GM13976 (cell line): ENCODE measurements around the gene TENM4.

Experiments
- DNase-seq: peaks from one replicate; pipeline ENCODE4 v3.0.0; 2012; ENCODE audit warnings: low spot score
- in situ Hi-C: fragments of 300-500 bp; cut with MboI; formaldehyde crosslinking; loops from one replicate; pipeline ENCODE4 v1.12.0; 2022; ENCODE audit warnings: low sequenced_read_pairs, mixed read lengths, inconsistent platforms; ENCODE audit not compliant: unreplicated experiment
- TF ChIP-seq, protein P1 (sequence below): IDR thresholded peaks from 2 replicates; pipeline ENCODE4 v1.5.1; 2012; ENCODE audit warnings: borderline replicate concordance, mild to moderate bottlenecking; ENCODE audit not compliant: insufficient read depth; ENCODE audit errors: extremely low read depth, missing control alignments, control extremely low read depth

TENM4 gene

DNA sequence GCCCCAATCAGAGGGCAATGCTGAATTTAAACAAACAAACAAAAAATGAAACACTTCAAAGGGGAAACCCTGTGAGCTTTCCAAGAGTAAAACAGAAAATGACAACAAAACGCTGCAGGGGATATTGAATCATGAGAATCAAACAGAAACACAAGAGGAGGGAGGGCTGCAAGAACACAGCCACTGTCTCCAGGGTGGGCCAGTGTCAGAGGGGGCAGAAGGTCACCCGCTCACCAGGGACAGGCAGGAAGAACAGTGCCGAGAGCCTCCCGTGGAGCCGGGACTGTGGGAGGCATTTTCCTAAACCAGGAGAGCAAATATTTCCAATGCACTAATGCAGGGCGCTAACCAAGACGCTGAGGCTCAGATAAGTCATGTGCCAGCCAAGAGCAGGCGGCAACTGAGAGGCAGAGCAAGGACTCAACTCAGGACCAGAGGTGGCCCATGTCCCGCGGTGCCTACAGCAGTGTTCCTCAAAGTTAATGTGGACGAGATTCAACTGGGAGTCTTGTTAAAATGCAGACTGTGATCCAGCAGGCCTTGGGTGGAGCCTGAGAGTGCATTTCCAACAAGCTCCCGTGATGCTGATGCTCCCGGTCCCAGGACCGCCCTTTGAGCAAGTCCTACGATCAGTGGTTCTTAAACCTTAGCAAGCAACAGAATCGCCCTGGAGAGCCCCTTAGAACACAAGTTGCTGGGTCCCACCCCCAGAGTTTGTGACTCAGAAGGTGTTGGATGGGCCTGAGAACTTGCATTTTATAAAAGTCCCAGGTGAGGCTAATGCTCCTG is 197.2 kb downstream of the TENM4 start:
- TF ChIP-seq, protein P1, sequence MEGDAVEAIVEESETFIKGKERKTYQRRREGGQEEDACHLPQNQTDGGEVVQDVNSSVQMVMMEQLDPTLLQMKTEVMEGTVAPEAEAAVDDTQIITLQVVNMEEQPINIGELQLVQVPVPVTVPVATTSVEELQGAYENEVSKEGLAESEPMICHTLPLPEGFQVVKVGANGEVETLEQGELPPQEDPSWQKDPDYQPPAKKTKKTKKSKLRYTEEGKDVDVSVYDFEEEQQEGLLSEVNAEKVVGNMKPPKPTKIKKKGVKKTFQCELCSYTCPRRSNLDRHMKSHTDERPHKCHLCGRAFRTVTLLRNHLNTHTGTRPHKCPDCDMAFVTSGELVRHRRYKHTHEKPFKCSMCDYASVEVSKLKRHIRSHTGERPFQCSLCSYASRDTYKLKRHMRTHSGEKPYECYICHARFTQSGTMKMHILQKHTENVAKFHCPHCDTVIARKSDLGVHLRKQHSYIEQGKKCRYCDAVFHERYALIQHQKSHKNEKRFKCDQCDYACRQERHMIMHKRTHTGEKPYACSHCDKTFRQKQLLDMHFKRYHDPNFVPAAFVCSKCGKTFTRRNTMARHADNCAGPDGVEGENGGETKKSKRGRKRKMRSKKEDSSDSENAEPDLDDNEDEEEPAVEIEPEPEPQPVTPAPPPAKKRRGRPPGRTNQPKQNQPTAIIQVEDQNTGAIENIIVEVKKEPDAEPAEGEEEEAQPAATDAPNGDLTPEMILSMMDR: no peak
- in situ Hi-C loops: no loop called here
- no peak for DNase-seq

DNA sequence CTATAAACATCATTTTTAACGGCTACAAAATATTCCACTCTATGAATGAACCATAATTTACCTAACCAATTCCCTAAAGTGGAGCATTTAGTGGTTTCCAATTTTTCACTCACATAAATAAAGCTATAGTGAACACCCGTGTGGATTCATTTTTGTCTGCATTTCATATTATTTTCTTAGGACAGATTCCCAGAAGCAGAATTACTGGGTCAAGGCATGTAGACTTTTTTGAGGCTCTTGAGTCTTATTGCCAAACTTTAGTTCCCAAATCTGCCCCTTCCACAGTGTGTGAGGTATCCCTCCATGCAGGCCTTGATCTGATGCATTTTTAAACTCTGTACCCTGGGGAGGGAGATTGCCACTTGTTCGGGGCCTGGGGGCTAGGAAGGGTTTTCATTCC is 198.2 kb downstream of the TENM4 start:
- in situ Hi-C loops: no loop called here
- TF ChIP-seq, protein P1: no peak
- DNase-seq: no peak

DNA sequence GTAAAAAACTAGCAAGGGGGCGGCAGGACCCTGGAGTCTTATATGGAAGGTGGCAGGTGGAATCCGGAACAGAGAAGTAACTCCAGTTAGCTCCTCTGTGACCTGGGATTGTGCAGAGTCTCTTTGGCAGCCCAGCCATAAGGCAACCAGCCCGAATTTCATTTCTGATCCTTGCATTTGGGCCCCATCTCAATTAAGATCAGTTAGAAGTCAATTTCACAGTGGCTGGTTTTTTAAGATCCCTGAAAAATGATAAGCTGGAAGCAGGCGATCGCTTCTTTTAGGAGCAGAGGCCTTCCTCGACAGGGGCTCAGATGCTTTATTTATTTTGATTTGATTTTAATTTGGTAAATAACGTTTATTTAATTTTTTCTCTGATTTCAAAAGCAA is 199.0 kb downstream of the TENM4 start:
- DNase-seq: no peak
- in situ Hi-C loops: no loop called here
- TF ChIP-seq, protein P1: no peak

DNA sequence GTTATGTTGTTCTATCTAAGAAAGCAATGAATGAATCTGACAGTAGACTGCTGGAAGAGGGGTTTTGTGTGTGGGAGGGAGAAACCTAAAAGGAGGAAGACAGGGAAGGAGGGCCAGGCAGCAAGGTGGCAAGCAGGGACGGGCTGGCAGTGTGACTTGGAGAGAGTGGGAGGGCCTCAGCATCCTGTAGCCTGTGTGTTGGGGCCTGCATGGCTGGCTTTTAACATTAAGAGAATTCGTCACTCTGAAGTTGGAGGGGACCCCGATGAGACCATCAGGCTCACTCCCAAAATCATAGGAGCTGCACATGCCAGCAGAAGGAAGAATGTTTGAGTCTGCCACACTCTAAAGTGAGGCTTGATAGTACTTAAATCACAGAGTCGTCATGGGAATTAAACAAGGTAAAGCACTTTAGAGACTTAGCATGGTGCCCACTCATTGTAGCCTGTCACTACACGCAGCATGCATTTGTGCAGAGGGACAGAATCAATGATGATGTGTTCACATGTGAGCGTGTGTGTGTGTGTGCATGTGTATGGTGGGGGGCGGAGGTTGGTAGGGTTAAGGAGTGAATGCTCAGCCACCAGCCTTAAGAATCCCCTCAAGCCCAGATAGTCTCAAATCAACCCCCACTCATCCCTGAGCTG is 199.5 kb downstream of the TENM4 start:
- in situ Hi-C loops: no loop called here
- no peak for DNase-seq
- TF ChIP-seq, protein P1: no peak

DNA sequence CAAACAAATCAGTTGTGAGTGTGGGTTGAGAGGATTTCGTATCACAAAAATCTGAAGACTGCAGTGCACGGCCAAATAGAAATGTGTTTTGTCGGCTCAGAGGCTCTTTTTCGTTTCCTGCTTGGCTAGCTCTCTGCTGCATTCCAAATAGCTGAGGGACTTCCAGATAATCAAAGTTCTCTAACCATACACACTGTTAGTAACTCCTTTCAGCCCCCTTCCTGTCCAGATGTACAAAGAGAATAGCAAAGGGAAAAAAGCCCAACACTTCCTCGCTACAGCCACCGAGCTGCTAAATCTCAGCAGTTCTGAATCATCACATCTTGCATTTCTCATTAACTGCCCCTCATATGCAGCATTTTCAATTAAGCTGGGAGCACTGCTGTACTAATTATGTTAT is 203.1 kb downstream of the TENM4 start:
- TF ChIP-seq, protein P1: no peak
- no peak for DNase-seq
- in situ Hi-C loops: no loop called here

DNA sequence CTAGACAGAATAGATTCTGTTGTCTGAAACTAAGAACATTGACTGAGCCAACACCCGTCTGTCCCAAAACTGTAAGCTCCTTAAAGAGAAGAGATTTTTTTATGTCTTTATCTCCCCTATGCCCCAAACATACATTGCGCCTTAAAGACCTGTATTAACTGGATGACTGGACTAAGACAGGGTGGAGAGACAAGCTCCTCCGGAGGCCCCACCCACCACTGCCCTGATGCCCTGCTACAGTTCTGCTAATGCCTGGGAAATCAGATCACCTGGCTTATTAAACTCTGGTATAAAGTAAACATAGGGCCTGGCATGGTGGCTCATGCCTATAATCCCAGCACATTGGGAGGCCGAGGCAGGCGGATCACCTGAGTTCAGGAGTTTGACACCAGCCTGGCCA is 203.7 kb downstream of the TENM4 start:
- in situ Hi-C loops: no loop called here
- TF ChIP-seq, protein P1: no peak
- no peak for DNase-seq

DNA sequence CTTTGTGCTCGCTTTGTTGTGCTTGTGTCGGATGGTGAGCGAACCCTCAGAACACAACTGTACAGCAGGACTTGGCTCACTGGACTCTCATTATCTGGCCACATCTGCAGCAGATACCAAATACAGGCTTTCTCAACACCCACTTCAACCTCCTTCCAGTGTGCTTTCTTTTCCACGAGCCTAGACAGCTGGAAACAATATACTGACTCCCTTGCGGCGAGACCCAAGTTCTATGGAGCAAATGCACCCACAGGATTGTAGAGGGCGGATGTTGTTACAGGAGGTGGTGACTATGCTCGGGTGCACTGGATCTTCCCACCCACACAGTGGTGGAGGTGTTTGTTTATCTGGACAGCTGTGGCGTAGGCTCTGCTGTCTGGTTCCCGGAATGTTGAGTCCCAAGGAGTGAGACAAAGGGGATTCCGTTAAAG is 204.3 kb downstream of the TENM4 start:
- TF ChIP-seq, protein P1: no peak
- DNase-seq: no peak
- in situ Hi-C loops: no loop called here
